Spleen (tissue), 7 donors: Measurements from ENCODE around the gene SPRR2B.
"Not testable (repeated sequence)": the region's sequence is repeated elsewhere in the genome, so short reads cannot be mapped to it uniquely, and the experiment has no call there.

Source experiments
- CTCF ChIP-seq, 11 experiments: fragments of 200-600 bp in 7 of 11; fragments of 450-650 bp in 4 of 11; sonication (generic) in 4 of 11; IDR thresholded peaks in 8 of 11; conservative IDR thresholded peaks in 3 of 11; 1 replicate in 7 of 11; 2 replicates in 4 of 11; pipeline versions ENCODE4 v1.4.0 to v1.8.0; 2016 to 2021; ENCODE audit warnings: antibody characterized with exemption in 11 of 11, inconsistent platforms in 4 of 11, mild to moderate bottlenecking in 1 of 11
- POLR2A ChIP-seq, 3 donors: fragments of 450-650 bp; IDR thresholded peaks; one replicate each; pipeline ENCODE4 v1.5.1; 2017; ENCODE audit warnings: antibody characterized with exemption in 3 of 3, mild to moderate bottlenecking in 1 of 3
- POLR2AphosphoS5 ChIP-seq, 3 donors: sonication (generic); formaldehyde crosslinking; IDR thresholded peaks; one replicate each; pipeline ENCODE4 v1.5.1; 2017; ENCODE audit warnings: antibody characterized with exemption in 3 of 3
- donor health status: DM: no; HTN: no; CAD: no; lungs with moderate emphysema.
- donor health status: DM: no; HTN: no; CAD: no.
- donor health status: DM: no; HTN: no; CAD: no.

GRCh38 chr1:153056111-153056510 is 15.3 kb downstream of the SPRR2B start:
- not testable (repeated sequence) for TF ChIP-seq POLR2A (IDR thresholded peaks at IDR 0.05); CTCF (IDR thresholded peaks at IDR 0.05 in 8 of 11, conservative IDR thresholded peaks at IDR 0.05 in 3 of 11); POLR2AphosphoS5 (IDR thresholded peaks at IDR 0.05)
